HepG2 (cell line): ENCODE measurements around the gene ZFPL1. TPM values are rescaled to one million over a fixed set of nuclear protein-coding genes. Genes with fewer than 3 reads are reported as not detected.
A peak's percentile ranks its signal among the peaks of the same experiment; 100 is the strongest.

ENCODE experiments used
- AHDC1 ChIP-seq: sonication (generic); formaldehyde crosslinking; IDR thresholded peaks from 2 replicates; pipeline ENCODE4 v1.5.1; 2020; ENCODE audit warnings: mild to moderate bottlenecking, missing genetic modification reagents, borderline replicate concordance
- CCDC6 ChIP-seq: sonication (generic); formaldehyde crosslinking; IDR thresholded peaks from 2 replicates; pipeline ENCODE4 v1.8.1; 2022; ENCODE audit warnings: mild to moderate bottlenecking, missing genetic modification reagents, moderate library complexity
- CSRNP1 ChIP-seq: sonication (generic); formaldehyde crosslinking; IDR thresholded peaks from 2 replicates; pipeline ENCODE4 v1.8.1; 2023; ENCODE audit warnings: mild to moderate bottlenecking, missing genetic modification reagents
- GTF2F1 ChIP-seq: fragments of 150-350 bp; IDR thresholded peaks from 2 replicates; pipeline ENCODE4 v1.6.1; 2014; ENCODE audit warnings: low read length
- HCFC1 ChIP-seq: fragments of 150-350 bp; IDR thresholded peaks from 2 replicates; pipeline ENCODE4 v1.6.1; 2014; ENCODE audit warnings: low read depth, low read length
- NFIC ChIP-seq: IDR thresholded peaks from 2 replicates; pipeline ENCODE4 v1.6.1; 2012; ENCODE audit warnings: mild to moderate bottlenecking, low read length, inconsistent platforms
- RAD51 ChIP-seq: fragments of 450-650 bp; IDR thresholded peaks from 2 replicates; pipeline ENCODE4 v1.6.1; 2016; ENCODE audit warnings: borderline replicate concordance
- SKI ChIP-seq: fragments of 450-650 bp; IDR thresholded peaks from one replicate; pipeline ENCODE4 v1.6.1; 2018; ENCODE audit warnings: mild to moderate bottlenecking; ENCODE audit not compliant: partially characterized antibody
- SP1 ChIP-seq, 2 experiments: fragments of 450-650 bp in 1 of 2; sonication (generic) in 1 of 2; formaldehyde crosslinking in 1 of 2; IDR thresholded peaks; 2 replicates each; pipeline versions ENCODE4 v1.4.0 to v1.6.1; 2016 to 2020; ENCODE audit warnings: missing genetic modification reagents in 1 of 2
- SYNCRIP ChIP-seq: fragments of 200-400 bp; formaldehyde crosslinking; IDR thresholded peaks from 2 replicates; pipeline ENCODE4 v1.6.1; 2018; ENCODE audit warnings: mild to moderate bottlenecking, low read depth, low read length; ENCODE audit not compliant: insufficient read depth
- XBP1 ChIP-seq: sonication (generic); formaldehyde crosslinking; IDR thresholded peaks from 2 replicates; pipeline ENCODE4 v1.5.0; 2020; ENCODE audit warnings: missing genetic modification reagents
- ZBTB10 ChIP-seq: sonication (generic); formaldehyde crosslinking; IDR thresholded peaks from 2 replicates; pipeline ENCODE4 v1.4.0; 2020; ENCODE audit warnings: missing genetic modification reagents, borderline replicate concordance
- ZBTB34 ChIP-seq: sonication (generic); formaldehyde crosslinking; IDR thresholded peaks from 2 replicates; pipeline ENCODE4 v1.8.0; 2022; ENCODE audit warnings: mild to moderate bottlenecking, missing genetic modification reagents
- ZBTB7A ChIP-seq: sonication (generic); formaldehyde crosslinking; IDR thresholded peaks from 2 replicates; pipeline ENCODE4 v1.8.0; 2022; ENCODE audit warnings: mild to moderate bottlenecking, missing genetic modification reagents
- ZMYM3 ChIP-seq: sonication (generic); formaldehyde crosslinking; IDR thresholded peaks from 2 replicates; pipeline ENCODE4 v1.5.1; 2020; ENCODE audit warnings: mild to moderate bottlenecking, missing genetic modification reagents
- ZNF678 ChIP-seq: sonication (generic); formaldehyde crosslinking; IDR thresholded peaks from 2 replicates; pipeline ENCODE4 v1.4.0; 2020; ENCODE audit warnings: mild to moderate bottlenecking, missing genetic modification reagents
- ZNF772 ChIP-seq: sonication (generic); formaldehyde crosslinking; IDR thresholded peaks from 2 replicates; pipeline ENCODE4 v1.5.0; 2020; ENCODE audit warnings: mild to moderate bottlenecking, missing genetic modification reagents
- polyA plus RNA-seq, 8 experiments: library from polyadenylated mRNA; depleted of rRNA in 3 of 8; stranded (reverse) in 7 of 8; unstranded in 1 of 8; fragments of >200 nt; fragmentation: Illumina TruSeq in 4 of 8; extraction: Trizol in 4 of 8; gene quantifications; 2 replicates each; pipeline versions ENCODE4 v1.2.1 to v1.2.3, GENCODE V29; 2011 to 2016; ENCODE audit warnings: low read depth in 4 of 8, missing spikeins in 1 of 8, mixed read lengths in 1 of 8; ENCODE audit not compliant: insufficient read depth in 1 of 8
- total RNA-seq, 5 experiments: library from RNA; depleted of rRNA; stranded (reverse); fragments of >200 nt; fragmentation: Illumina TruSeq; extraction: Trizol; gene quantifications; 2 replicates each; pipeline ENCODE4 v1.2.3, GENCODE V29; 2016; ENCODE audit warnings: low read depth in 1 of 5

Gene ZFPL1
- total and polyA plus RNA-seq, 2 of the 13 experiments (the other 11 are each of a cell fraction or from before 2014, with no cell fraction given), result 32.2 to 56.0 TPM

GRCh38 chr11:65117206-65118096 lies 33.4 kb downstream of the ZFPL1 start, which contains the start of gene ZNHIT2 (continued):
- no peak for TF ChIP-seq CSRNP1 (CRISPR knock-in tag)
- TF ChIP-seq CCDC6 (CRISPR knock-in tag), result peak; percentile 81
- TF ChIP-seq SP1 (IDR thresholded peaks at IDR 0.05), result no peak
- peak; percentile 66; the same call in 1 of the 2 replicates for TF ChIP-seq SP1 (CRISPR knock-in tag; IDR thresholded peaks at IDR 0.05)
- peak; percentile 69 for TF ChIP-seq HCFC1
- TF ChIP-seq GTF2F1, result no peak
- TF ChIP-seq SYNCRIP, result no peak
- TF ChIP-seq ZNF678 (CRISPR knock-in tag), result peak; percentile 41; the same call in 1 of the 2 replicates
- no peak for TF ChIP-seq NFIC
- no peak for TF ChIP-seq XBP1 (CRISPR knock-in tag)
- peak; percentile 90 for TF ChIP-seq ZNF772 (CRISPR knock-in tag)
- no peak for TF ChIP-seq ZBTB10 (CRISPR knock-in tag)
- peak; percentile 39; the same call in 1 of the 2 replicates for TF ChIP-seq ZBTB7A (CRISPR knock-in tag)
- TF ChIP-seq SKI, result no peak
- no peak for TF ChIP-seq RAD51
- TF ChIP-seq AHDC1 (CRISPR knock-in tag), result no peak
- TF ChIP-seq ZBTB34 (CRISPR knock-in tag), result no peak
- TF ChIP-seq ZMYM3 (CRISPR knock-in tag), result no peak
